ENCODE results near the gene NUP98. TPM values are rescaled to one million over a fixed set of nuclear protein-coding genes. Genes with fewer than 3 reads are reported as not detected.
"Not testable (repeated sequence)": the region's sequence is repeated elsewhere in the genome, so short reads cannot be mapped to it uniquely, and the experiment has no call there.

Gene NUP98
- total RNA-seq, 2 donors from 2014 or later, result 38.0 to 59.7 TPM

- intact Hi-C loops (cut with DNase I), result no loop called here
- ATAC-seq (no peak), DNase-seq (no peak)
These were observed 134.5 kb downstream of the NUP98 start for GRCh38 chr11:3662856-3663255.

DNA sequence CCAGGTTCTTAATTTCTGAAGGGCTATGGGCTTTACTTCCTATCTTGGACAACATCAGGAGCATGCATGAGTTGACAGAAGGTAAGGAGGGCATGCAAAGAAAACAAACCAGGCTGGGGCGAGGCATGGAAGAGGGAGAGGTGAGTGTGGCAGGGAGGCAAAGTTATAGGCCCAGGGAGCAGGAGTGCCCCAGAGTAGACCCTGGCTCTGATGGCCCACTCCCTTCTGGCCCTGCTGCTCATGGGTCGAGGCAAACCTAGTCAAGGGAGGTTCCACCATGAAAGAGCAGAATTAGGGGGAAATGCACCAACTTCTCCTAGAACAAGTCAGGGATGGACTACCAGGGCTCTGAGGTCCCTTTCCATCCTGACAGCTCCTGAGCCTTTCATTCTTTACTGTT lies 136.4 kb downstream of the NUP98 start:
- no peak for ATAC-seq
- no peak for DNase-seq
- intact Hi-C loops (cut with DNase I), result no loop called here

DNA sequence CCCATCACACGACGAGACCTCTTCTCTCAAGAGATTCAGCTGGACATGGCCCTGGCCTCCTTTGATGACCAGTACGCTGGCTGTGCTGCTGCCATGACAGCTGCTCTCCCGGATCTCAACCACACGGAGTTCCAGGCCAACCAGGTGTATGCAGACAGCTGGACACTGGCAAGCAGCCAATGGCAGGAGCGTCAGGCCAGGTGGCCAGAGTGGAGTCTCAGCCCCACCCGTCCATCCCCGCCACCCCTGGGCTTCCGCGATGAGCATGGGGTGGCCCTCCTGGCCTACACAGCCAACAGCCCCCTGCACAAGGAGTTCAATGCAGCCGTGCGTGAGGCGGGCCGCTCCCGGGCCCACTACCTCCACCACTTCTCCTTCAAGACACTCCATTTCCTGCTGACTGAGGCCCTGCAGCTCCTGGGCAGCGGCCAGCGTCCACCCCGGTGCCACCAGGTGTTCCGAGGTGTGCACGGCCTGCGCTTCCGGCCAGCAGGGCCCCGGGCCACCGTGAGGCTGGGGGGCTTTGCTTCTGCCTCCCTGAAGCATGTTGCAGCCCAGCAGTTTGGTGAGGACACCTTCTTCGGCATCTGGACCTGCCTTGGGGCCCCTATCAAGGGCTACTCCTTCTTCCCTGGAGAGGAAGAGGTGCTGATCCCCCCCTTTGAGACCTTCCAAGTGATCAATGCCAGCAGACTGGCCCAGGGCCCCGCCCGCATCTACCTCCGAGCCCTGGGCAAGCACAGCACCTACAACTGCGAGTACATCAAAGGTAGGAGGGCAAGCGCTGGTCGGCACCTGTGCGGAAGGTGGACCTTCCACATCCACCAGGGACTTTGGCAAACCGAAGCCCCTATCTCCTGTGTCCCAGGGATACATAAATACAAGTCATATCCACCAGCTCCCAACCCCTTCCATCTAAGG lies 137.5 kb downstream of the NUP98 start:
- DNase-seq (no peak), ATAC-seq (no peak)
- intact Hi-C loops (cut with DNase I), result no loop called here

- intact Hi-C loops (cut with DNase I), result no loop called here
- DNase-seq, result no peak
- ATAC-seq, result no peak
These were observed 139.1 kb downstream of the NUP98 start for GRCh38 chr11:3658252-3658651.

GRCh38 chr11:3657331-3657730 lies 140.0 kb downstream of the NUP98 start:
- intact Hi-C loops (cut with DNase I); DNase-seq; ATAC-seq: not testable (repeated sequence)

GRCh38 chr11:3655547-3655946 lies 141.8 kb downstream of the NUP98 start:
- DNase-seq, result no peak
- intact Hi-C loops (cut with DNase I), result no loop called here
- no peak for ATAC-seq

- ATAC-seq; intact Hi-C loops (cut with DNase I); DNase-seq: not testable (repeated sequence)
These were observed 144.8 kb downstream of the NUP98 start for GRCh38 chr11:3652514-3652913.

- DNase-seq; ATAC-seq; intact Hi-C loops (cut with DNase I): not testable (repeated sequence)
These were observed 148.0 kb downstream of the NUP98 start for GRCh38 chr11:3649374-3649773.

GRCh38 chr11:3648843-3649242 lies 148.5 kb downstream of the NUP98 start:
- ATAC-seq; intact Hi-C loops (cut with DNase I); DNase-seq: not testable (repeated sequence)

DNA sequence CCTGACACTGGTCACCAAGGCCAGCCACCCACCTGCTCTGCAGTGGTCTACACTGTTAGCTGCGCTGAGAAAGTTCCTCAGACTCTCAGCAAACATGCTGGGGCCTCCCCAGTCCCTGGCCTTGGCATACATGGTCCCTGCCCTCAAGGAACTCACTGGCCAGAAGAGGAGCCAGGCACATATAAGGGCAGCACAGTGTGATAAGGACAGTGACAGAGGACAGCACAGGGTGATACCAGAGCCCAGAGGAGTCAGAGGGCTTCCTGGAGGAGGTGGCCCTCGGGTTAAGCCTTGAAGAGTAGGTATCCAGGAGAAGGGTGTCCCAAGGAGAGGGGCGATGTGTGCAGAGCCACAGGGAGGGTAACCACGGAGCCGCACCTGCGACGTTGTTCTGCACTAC lies 151.8 kb downstream of the NUP98 start:
- ATAC-seq (no peak), DNase-seq (no peak)
- intact Hi-C loops (cut with DNase I), result no loop called here

DNA sequence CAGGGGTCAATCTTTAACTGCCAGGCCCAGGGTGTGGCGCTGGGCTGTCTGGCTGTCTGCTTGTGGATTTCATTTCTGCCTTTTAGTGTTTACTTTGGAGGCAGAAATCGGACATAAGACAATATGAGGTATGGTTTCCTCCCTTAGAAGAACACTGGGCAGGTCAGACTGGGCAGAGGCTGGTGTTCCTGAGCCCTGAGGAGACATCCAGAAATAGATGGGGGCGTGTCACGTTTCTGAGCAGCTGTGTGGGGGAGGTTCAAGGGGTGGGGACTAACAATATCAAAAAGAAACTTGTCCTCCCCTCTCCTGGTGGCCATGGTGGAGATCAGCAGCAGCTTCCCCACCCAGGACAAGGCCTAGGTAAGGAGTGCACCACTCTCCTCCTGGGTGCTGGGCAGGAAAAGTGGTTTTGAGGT lies 152.5 kb downstream of the NUP98 start, which contains the start of gene ART1:
Gene ART1 (plus strand): TSS at position 312 of the 419 bp plus-strand sequence. CDS start 14,086 bp downstream, outside the sequence.
- intact Hi-C loops (cut with DNase I), result no loop called here
- no peak for DNase-seq

GRCh38 chr11:3643102-3643546 lies 154.2 kb downstream of the NUP98 start:
- ATAC-seq; intact Hi-C loops (cut with DNase I); DNase-seq: not testable (repeated sequence)

More for the DNA sequence above, 152.5 kb downstream of the NUP98 start, which contains the start of gene ART1:
- peak; percentile 21 to 35 for ATAC-seq

DNA sequence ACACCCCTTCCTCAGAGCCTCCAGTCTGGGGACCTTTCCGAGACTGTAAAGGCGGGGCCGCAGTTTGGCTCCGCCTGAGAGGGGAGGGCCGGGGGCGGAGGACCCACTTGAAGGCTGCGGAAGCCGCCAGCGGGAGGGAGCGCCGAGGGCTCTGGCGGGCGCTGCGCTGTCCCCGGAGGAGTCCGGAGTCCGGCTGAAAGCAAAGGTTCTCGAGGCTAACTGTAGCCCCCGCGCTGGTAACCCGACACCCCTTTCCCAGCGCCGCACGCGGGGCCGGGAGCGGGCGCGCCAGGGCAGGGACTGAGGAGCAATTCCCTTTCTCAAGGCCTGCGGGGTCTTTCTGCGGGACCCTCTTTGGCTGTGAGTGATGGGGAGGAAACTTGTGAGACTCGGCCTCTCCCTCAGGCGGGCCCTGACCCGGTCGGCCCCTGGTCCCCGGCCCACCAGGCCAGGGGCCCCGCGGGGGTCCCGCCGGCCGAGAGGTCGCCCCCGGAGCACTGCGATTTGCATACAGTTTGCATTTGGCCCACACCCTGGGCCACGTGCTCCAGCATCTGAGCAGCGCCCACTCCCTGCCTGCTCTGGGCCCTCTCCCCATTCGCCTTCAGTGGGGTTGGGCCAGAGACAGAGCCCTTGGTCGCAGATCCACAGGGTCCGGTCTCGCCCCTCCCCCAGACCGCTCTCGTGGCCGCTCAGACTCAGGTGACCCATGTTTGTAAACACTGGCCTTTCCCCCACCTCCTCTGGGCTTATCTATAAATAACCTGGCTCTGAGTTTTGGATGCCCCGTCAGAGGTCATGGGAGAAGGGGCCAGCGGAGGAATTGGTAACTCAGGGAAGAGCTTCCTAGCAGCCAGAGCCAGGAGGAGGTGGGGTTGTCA lies 155.0 kb downstream of the NUP98 start:
- ATAC-seq (peak; percentile 95 to 96), DNase-seq (peak; percentile 85)
- intact Hi-C loops (cut with DNase I), result no loop called here

- intact Hi-C loops (cut with DNase I), result no loop called here
- no peak for ATAC-seq
- no peak for DNase-seq
These were observed 155.7 kb downstream of the NUP98 start, which contains the start of gene ART5 for GRCh38 chr11:3641701-3642070. Gene ART5, minus strand, starts transcription at chr11:3641992. Its CDS starts 130 bp downstream, at chr11:3641862.

GRCh38 chr11:3641191-3641590 lies 156.2 kb downstream of the NUP98 start:
- DNase-seq (no peak), ATAC-seq (no peak)
- intact Hi-C loops (cut with DNase I), result no loop called here

GRCh38 chr11:3639841-3640240 lies 157.5 kb downstream of the NUP98 start:
- ATAC-seq, result no peak
- intact Hi-C loops (cut with DNase I), result no loop called here
- no peak for DNase-seq

- no peak for DNase-seq
- intact Hi-C loops (cut with DNase I), result no loop called here
- ATAC-seq, result no peak
These were observed 158.8 kb downstream of the NUP98 start for GRCh38 chr11:3638513-3638912.

DNA sequence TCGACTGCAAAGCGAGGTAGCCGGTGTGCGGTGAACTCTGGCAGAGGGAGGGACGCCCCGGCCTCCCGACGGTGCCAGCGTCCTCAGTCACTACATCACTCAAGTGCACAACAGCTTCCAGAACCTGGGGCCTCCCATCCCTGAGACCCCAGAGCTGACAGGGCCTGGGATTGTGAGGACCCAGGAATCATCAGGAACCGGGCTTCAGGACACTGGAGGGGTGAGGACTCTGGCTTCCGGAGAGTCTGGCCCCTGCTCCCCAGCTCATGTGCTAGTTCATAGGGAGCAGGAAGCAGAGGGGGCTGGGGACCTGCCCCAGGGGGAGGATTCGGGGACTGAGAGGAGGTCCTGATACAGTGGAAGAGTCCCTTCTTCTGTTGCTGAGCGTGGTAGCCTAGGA lies 160.2 kb downstream of the NUP98 start:
- DNase-seq (no peak), ATAC-seq (no peak)
- intact Hi-C loops (cut with DNase I), result no loop called here

DNA sequence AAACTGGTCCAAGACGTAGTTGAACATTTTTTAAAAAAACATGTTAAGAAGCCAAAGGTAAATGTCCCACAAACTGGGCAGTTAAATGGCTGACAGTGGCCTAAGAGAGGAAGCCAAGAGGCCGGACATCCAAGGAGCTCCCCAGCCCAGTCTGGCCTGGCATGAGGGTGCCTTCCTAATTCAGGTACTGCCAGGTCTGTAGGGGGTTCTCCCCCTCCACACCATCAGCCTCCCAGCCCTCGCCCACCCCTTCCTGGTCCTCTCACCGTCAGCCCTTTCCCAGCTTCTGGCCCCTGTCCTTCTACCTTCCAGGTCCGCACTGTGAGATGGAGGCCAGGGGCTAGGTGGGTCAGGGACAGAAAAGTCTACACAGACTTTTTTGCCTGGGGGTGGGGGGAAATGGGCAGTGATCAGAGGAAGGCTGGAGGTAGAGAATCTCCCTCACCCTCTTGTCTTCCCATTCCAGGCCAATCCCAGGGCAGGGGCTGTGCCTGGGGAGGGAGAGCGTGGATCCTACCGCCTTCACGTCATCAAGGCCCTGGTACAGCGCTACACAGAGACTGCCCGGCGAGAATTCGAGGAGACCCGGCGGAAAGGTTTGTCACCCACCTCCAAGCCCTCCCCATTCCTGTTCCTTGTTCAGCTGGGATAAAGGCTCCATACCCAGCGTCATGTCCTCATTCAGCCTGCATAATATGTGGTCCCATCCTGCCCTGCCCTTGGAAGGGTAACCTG lies 161.5 kb downstream of the NUP98 start:
- ATAC-seq (no peak), DNase-seq (no peak)

More for the DNA sequence above, 161.5 kb downstream of the NUP98 start:
- intact Hi-C loops (cut with DNase I), result no loop called here
